Neural progenitor cell (in vitro differentiated cells): ENCODE data around the gene CTCF.

ENCODE experiments used
- EZH2 ChIP-seq: fragments of 200-600 bp; sonication (generic); IDR thresholded peaks from 2 replicates; pipeline ENCODE4 v1.6.1; 2017; ENCODE audit warnings: antibody characterized with exemption, mild to moderate bottlenecking, moderate library complexity
- EZH2phosphoT487 ChIP-seq: fragments of 200-600 bp; sonication (generic); IDR thresholded peaks from 2 replicates; pipeline ENCODE4 v1.6.1; 2017; ENCODE audit warnings: antibody characterized with exemption
- TF ChIP-seq, protein P1 (sequence below): fragments of 200-600 bp; sonication (generic); IDR thresholded peaks from 2 replicates; pipeline ENCODE4 v1.5.1; 2017; ENCODE audit warnings: antibody characterized with exemption, mild to moderate bottlenecking

- TF ChIP-seq, protein P1, sequence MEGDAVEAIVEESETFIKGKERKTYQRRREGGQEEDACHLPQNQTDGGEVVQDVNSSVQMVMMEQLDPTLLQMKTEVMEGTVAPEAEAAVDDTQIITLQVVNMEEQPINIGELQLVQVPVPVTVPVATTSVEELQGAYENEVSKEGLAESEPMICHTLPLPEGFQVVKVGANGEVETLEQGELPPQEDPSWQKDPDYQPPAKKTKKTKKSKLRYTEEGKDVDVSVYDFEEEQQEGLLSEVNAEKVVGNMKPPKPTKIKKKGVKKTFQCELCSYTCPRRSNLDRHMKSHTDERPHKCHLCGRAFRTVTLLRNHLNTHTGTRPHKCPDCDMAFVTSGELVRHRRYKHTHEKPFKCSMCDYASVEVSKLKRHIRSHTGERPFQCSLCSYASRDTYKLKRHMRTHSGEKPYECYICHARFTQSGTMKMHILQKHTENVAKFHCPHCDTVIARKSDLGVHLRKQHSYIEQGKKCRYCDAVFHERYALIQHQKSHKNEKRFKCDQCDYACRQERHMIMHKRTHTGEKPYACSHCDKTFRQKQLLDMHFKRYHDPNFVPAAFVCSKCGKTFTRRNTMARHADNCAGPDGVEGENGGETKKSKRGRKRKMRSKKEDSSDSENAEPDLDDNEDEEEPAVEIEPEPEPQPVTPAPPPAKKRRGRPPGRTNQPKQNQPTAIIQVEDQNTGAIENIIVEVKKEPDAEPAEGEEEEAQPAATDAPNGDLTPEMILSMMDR, result peak; percentile 55
- TF ChIP-seq EZH2 (no peak), EZH2phosphoT487 (no peak)
Measured at GRCh38 chr16:67562526-67562917, at the start of gene CTCF.
